Ascending aorta (tissue), 2 donors: Measurements from ENCODE around the gene CIBAR2. TPM values are rescaled to one million over a fixed set of nuclear protein-coding genes. Genes with fewer than 3 reads are reported as not detected.

Source experiments
- DNase-seq, 2 donors: peaks; one replicate each; pipeline ENCODE4 v3.0.0-alpha.2; 2019; ENCODE audit warnings: low spot score in 2 of 2
- H3K27ac ChIP-seq, 2 donors: fragments of 200-600 bp; sonication (generic); one replicate each; pipeline ENCODE4 v1.5.1; 2016 to 2017; ENCODE audit warnings: mild to moderate bottlenecking in 1 of 2
- H3K27me3 ChIP-seq: fragments of 200-600 bp; sonication (generic); one replicate; pipeline ENCODE4 v1.5.1; 2017
- H3K36me3 ChIP-seq, 2 donors: fragments of 200-600 bp; sonication (generic); one replicate each; pipeline ENCODE4 v1.5.1; 2016
- H3K4me1 ChIP-seq, 2 donors: fragments of 200-600 bp; sonication (generic); one replicate each; pipeline ENCODE4 v1.5.1; 2016 to 2017; ENCODE audit warnings: mild to moderate bottlenecking in 1 of 2
- H3K4me3 ChIP-seq, 2 donors: fragments of 200-600 bp; sonication (generic); one replicate each; pipeline ENCODE4 v1.5.1; 2016 to 2017; ENCODE audit warnings: mild to moderate bottlenecking in 1 of 2
- H3K9me3 ChIP-seq, 2 donors: fragments of 200-600 bp; sonication (generic); one replicate each; pipeline ENCODE4 v1.5.1; 2016
- CTCF ChIP-seq, 3 experiments: fragments of 200-600 bp in 2 of 3; fragments of 450-650 bp in 1 of 3; sonication (generic) in 2 of 3; IDR thresholded peaks; one replicate each; pipeline ENCODE4 v1.5.1; 2016 to 2019; ENCODE audit warnings: antibody characterized with exemption in 3 of 3, mild to moderate bottlenecking in 1 of 3, moderate library complexity in 1 of 3
- intact Hi-C: fragments of 100-400 bp; cut with DNase I; formaldehyde crosslinking; loops from one replicate; pipeline ENCODE4 v1.15.1; 2023
- total RNA-seq: library from RNA; depleted of rRNA; stranded (reverse); fragments of >200 nt; gene quantifications from one replicate; pipeline ENCODE4 v1.1.0, GENCODE V29; 2016

CIBAR2 gene
- total RNA-seq, 1 donor from 2014 or later: not detected

DNA sequence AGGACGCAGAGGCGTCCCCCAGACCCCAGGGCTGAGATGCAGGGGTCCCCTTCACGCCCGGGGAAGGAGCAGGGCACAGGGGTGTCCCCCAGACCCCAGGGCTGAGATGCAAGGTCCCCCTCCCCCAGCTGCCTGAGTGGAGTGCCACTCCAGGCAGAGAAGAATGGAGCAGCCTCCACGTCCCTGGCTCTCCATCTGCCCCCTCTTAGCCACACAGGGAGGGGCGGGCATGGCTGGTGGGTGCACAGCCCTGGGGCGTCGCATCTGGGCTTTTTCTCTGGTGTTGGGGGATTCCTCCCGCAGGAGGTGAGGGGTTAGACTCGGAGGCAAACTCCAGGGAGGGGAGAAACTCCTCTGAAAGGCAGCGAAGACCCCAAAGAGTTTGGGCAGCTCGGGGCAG, 17.5 kb downstream of the CIBAR2 start:
- H3K27me3 ChIP-seq: no peaks in the 10 kb centered on the region
- no peak overlapping the region for H3K27ac ChIP-seq
- no peak overlapping the region for H3K4me3 ChIP-seq
- intact Hi-C loops: no loop called here
- H3K36me3 ChIP-seq: no peaks in the 10 kb centered on the region
- TF ChIP-seq CTCF (IDR thresholded peaks at IDR 0.05): no peak
- DNase-seq: no peak
- peaks cover 0 to 7% of the 10 kb centered on the region in 2 donors for H3K4me1 ChIP-seq
- no peaks in the 10 kb centered on the region for H3K9me3 ChIP-seq

GRCh38 chr16:85094176-85094805, 18.0 kb downstream of the CIBAR2 start:
- intact Hi-C loops: no loop called here
- Histone ChIP-seq H3K36me3 (no peaks in the 10 kb centered on the region), H3K4me1 (peaks cover 0 to 7% of the 10 kb centered on the region in 2 donors), H3K27ac (no peak overlapping the region), H3K9me3 (no peaks in the 10 kb centered on the region), H3K4me3 (no peak overlapping the region), H3K27me3 (no peaks in the 10 kb centered on the region)
- TF ChIP-seq CTCF (IDR thresholded peaks at IDR 0.05): no peak
- DNase-seq: no peak

DNA sequence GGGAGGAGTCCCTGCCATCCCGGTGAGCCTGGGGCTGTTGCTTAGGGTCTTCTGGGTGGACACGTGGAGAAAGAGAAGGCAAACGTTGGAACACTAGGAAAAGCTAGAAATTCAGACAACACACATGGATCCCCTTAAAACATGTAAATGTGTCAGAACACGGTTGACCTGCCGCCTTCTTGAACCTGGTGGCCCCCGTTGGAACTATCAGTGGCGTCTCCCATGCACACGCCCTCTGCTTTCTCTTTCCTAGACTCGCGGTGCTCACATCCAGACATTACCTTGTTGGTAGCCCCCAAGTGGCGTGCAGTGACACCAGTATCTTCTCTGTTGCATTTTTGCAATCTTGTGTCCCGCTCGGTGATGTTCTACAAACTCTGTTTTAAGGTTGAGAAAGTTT, 18.6 kb downstream of the CIBAR2 start:
- H3K4me3 ChIP-seq: no peak overlapping the region
- intact Hi-C loops: no loop called here
- no peaks in the 10 kb centered on the region for H3K36me3 ChIP-seq
- DNase-seq: no peak
- TF ChIP-seq CTCF (IDR thresholded peaks at IDR 0.05): no peak
- H3K9me3 ChIP-seq: no peaks in the 10 kb centered on the region
- no peak overlapping the region for H3K27ac ChIP-seq
- no peaks in the 10 kb centered on the region for H3K27me3 ChIP-seq
- H3K4me1 ChIP-seq: peaks cover 0 to 7% of the 10 kb centered on the region in 2 donors

- DNase-seq: no peak
- Histone ChIP-seq H3K27ac (no peak overlapping the region), H3K9me3 (no peaks in the 10 kb centered on the region), H3K27me3 (no peaks in the 10 kb centered on the region), H3K36me3 (peaks cover 5 to 7% of the 10 kb centered on the region in 2 donors), H3K4me1 (peaks cover 0 to 7% of the 10 kb centered on the region in 2 donors), H3K4me3 (no peak overlapping the region)
- TF ChIP-seq CTCF (IDR thresholded peaks at IDR 0.05): no peak
- intact Hi-C loops: no loop called here
Observed at GRCh38 chr16:85092851-85093250, 19.4 kb downstream of the CIBAR2 start.

- peaks cover 10% of the 10 kb centered on the region in 2 donors for H3K36me3 ChIP-seq
- no peaks in the 10 kb centered on the region for H3K27me3 ChIP-seq
- peaks cover 0 to 7% of the 10 kb centered on the region in 2 donors for H3K4me1 ChIP-seq
- H3K27ac ChIP-seq: no peak overlapping the region
- no peak for TF ChIP-seq CTCF (IDR thresholded peaks at IDR 0.05)
- no peak for DNase-seq
- no peak overlapping the region for H3K4me3 ChIP-seq
- H3K9me3 ChIP-seq: no peaks in the 10 kb centered on the region
- intact Hi-C loops: no loop called here
Observed at GRCh38 chr16:85092309-85092708, 20.0 kb downstream of the CIBAR2 start.

DNA sequence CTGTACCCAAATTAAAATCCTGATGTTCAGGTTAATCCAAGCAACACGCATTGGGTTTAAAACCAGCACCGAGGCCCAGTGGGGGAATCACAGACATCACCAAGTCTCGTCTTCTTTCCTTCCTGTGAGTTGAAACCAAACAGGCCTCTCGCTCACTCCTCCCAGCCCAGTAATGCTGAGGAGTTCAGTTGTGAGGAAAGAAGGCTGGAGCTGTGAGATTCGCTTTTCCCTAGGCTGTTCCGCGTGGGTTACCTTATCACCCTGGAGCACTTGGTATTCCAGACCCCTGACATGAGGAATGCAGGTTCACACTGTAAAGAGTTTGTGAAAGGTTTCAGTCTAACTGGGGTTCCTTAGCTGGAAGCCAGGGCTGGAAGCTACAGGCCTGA, 20.8 kb downstream of the CIBAR2 start:
- no peaks in the 10 kb centered on the region for H3K9me3 ChIP-seq
- no peak for TF ChIP-seq CTCF (IDR thresholded peaks at IDR 0.05)
- no peak for DNase-seq
- peaks cover 10 to 13% of the 10 kb centered on the region in 2 donors for H3K36me3 ChIP-seq
- intact Hi-C loops: no loop called here
- H3K27me3 ChIP-seq: no peaks in the 10 kb centered on the region
- peaks cover 0 to 7% of the 10 kb centered on the region in 2 donors for H3K4me1 ChIP-seq
- H3K27ac ChIP-seq: no peak overlapping the region
- no peak overlapping the region for H3K4me3 ChIP-seq
